Upper lobe of left lung (tissue), 4 donors: ENCODE measurements around the gene GART.

Experiments
- EP300 ChIP-seq, 4 donors: sonication (generic); formaldehyde crosslinking; IDR thresholded peaks; one replicate each; pipeline ENCODE4 v1.5.1; 2017; ENCODE audit warnings: antibody characterized with exemption in 4 of 4, control low read depth in 2 of 4
- POLR2A ChIP-seq, 4 donors: fragments of 450-650 bp; IDR thresholded peaks; one replicate each; pipeline ENCODE4 v1.5.1; 2016 to 2017; ENCODE audit warnings: antibody characterized with exemption in 4 of 4, mild to moderate bottlenecking in 2 of 4
- TF ChIP-seq, protein P1 (sequence below), 6 experiments: fragments of 450-650 bp in 4 of 6; fragments of 200-600 bp in 2 of 6; sonication (generic) in 2 of 6; IDR thresholded peaks; one replicate each; pipeline ENCODE4 v1.5.1; 2016 to 2019; ENCODE audit warnings: antibody characterized with exemption in 6 of 6

DNA sequence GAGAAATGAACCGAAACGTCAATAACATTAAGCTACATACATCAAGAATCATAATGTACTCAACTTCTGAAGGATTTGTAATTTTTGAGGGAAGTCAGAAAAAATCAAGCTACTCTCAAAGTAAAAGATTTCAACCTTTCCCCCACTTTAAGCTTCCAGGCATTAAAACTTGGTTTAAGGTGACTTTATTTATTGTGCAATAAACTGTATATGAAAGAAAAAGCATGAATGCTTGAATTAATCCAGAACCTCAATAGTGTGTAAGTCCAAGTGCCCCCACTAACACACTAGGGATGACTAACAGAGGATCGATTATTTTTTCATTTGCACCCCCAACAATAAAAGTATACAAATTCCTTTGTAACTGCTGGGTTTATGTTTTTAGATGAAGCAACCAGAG, 10.9 kb downstream of the GART start:
- TF ChIP-seq, protein P1, sequence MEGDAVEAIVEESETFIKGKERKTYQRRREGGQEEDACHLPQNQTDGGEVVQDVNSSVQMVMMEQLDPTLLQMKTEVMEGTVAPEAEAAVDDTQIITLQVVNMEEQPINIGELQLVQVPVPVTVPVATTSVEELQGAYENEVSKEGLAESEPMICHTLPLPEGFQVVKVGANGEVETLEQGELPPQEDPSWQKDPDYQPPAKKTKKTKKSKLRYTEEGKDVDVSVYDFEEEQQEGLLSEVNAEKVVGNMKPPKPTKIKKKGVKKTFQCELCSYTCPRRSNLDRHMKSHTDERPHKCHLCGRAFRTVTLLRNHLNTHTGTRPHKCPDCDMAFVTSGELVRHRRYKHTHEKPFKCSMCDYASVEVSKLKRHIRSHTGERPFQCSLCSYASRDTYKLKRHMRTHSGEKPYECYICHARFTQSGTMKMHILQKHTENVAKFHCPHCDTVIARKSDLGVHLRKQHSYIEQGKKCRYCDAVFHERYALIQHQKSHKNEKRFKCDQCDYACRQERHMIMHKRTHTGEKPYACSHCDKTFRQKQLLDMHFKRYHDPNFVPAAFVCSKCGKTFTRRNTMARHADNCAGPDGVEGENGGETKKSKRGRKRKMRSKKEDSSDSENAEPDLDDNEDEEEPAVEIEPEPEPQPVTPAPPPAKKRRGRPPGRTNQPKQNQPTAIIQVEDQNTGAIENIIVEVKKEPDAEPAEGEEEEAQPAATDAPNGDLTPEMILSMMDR (IDR thresholded peaks at IDR 0.05) = no peak
- TF ChIP-seq POLR2A (IDR thresholded peaks at IDR 0.05) = no peak
- no peak for TF ChIP-seq EP300 (IDR thresholded peaks at IDR 0.05)
